WTC11 (cell line): ENCODE results near the gene PGLYRP3. TPM values are rescaled to one million over a fixed set of nuclear protein-coding genes. Genes with fewer than 3 reads are reported as not detected.

Source experiments
- ATAC-seq: fragments of 200-7000 bp; cut with Tn5 transposase; 2 replicates; pipeline ENCODE4 v1.10.0; 2021; ENCODE audit warnings: mild to moderate bottlenecking, moderate library complexity
- CTCF ChIA-PET: fragments of 300-600 bp; sonication (Branson Sonifier 250); formaldehyde crosslinking; loops from one replicate; lab custom pipeline; 2021; ENCODE audit warnings: antibody characterized with exemption; lab: Charles Lee
- POLR2A ChIA-PET: fragments of 350-600 bp; sonication (Branson Sonifier 250); formaldehyde crosslinking; loops from one replicate; lab custom pipeline; 2021; ENCODE audit warnings: antibody characterized with exemption; lab: Charles Lee
- DNase-seq: peaks from one replicate; pipeline ENCODE4 v3.0.0; 2021; ENCODE audit warnings: low spot score
- H3K27ac Mint-ChIP-seq: 2 replicates; pipeline ENCODE4 v1.8.0; 2021; ENCODE audit warnings: mixed read lengths
- H3K27me3 Mint-ChIP-seq: 2 replicates; pipeline ENCODE4 v1.8.0; 2021; ENCODE audit warnings: low read depth, mild to moderate bottlenecking, moderate library complexity, mixed read lengths
- H3K36me3 Mint-ChIP-seq: 2 replicates; pipeline ENCODE4 v1.8.0; 2021; ENCODE audit warnings: mixed read lengths
- H3K4me1 Mint-ChIP-seq: 2 replicates; pipeline ENCODE4 v1.8.0; 2022; ENCODE audit warnings: mixed read lengths
- H3K4me3 Mint-ChIP-seq: 2 replicates; pipeline ENCODE4 v1.8.0; 2021; ENCODE audit warnings: mild to moderate bottlenecking, moderate library complexity, mixed read lengths
- H3K9me3 Mint-ChIP-seq: 2 replicates; pipeline ENCODE4 v1.8.0; 2021; ENCODE audit warnings: mixed read lengths
- ATF1 ChIP-seq: sonication (generic); formaldehyde crosslinking; IDR thresholded peaks from 2 replicates; pipeline ENCODE4 v1.8.1; 2023; ENCODE audit warnings: mild to moderate bottlenecking, moderate library complexity, missing genetic modification reagents
- ETV6 ChIP-seq: sonication (generic); formaldehyde crosslinking; IDR thresholded peaks from 2 replicates; pipeline ENCODE4 v1.8.1; 2022; ENCODE audit warnings: mild to moderate bottlenecking, missing genetic modification reagents
- FOXK1 ChIP-seq: sonication (generic); formaldehyde crosslinking; IDR thresholded peaks from 2 replicates; pipeline ENCODE4 v1.8.0; 2022; ENCODE audit warnings: mild to moderate bottlenecking, moderate library complexity, missing genetic modification reagents
- IRF2 ChIP-seq: sonication (generic); formaldehyde crosslinking; IDR thresholded peaks from 2 replicates; pipeline ENCODE4 v1.8.0; 2022; ENCODE audit warnings: low read depth, missing genetic modification reagents, borderline replicate concordance
- JUN ChIP-seq: sonication (generic); formaldehyde crosslinking; IDR thresholded peaks from 2 replicates; pipeline ENCODE4 v1.8.0; 2023; ENCODE audit warnings: mild to moderate bottlenecking, missing genetic modification reagents
- MXD4 ChIP-seq: fragments of 250-450 bp; sonication (Bioruptor Pico); IDR thresholded peaks from 2 replicates; pipeline ENCODE4 v1.8.0; 2021; ENCODE audit warnings: mild to moderate bottlenecking, moderate library complexity, borderline replicate concordance
- NR3C1 ChIP-seq: sonication (generic); formaldehyde crosslinking; conservative IDR thresholded peaks from 2 replicates; pipeline ENCODE4 v1.8.1; 2023; ENCODE audit warnings: low read depth, mild to moderate bottlenecking, missing genetic modification reagents
- SMAD4 ChIP-seq: sonication (generic); formaldehyde crosslinking; IDR thresholded peaks from 2 replicates; pipeline ENCODE4 v1.8.0; 2022; ENCODE audit warnings: mild to moderate bottlenecking, missing genetic modification reagents
- SP1 ChIP-seq: sonication (generic); formaldehyde crosslinking; conservative IDR thresholded peaks from 2 replicates; pipeline ENCODE4 v1.8.1; 2022; ENCODE audit warnings: missing genetic modification reagents
- STAT6 ChIP-seq: sonication (generic); formaldehyde crosslinking; conservative IDR thresholded peaks from 2 replicates; pipeline ENCODE4 v1.8.1; 2023; ENCODE audit warnings: mild to moderate bottlenecking, low read depth, missing genetic modification reagents, moderate library complexity
- ZBTB43 ChIP-seq: sonication (generic); formaldehyde crosslinking; IDR thresholded peaks from 2 replicates; pipeline ENCODE4 v1.8.1; 2023; ENCODE audit warnings: mild to moderate bottlenecking, missing genetic modification reagents
- ZMAT4 ChIP-seq: fragments of 250-450 bp; sonication (Bioruptor Pico); IDR thresholded peaks from 2 replicates; pipeline ENCODE4 v1.9.0; 2021; ENCODE audit warnings: mild to moderate bottlenecking
- ZNF317 ChIP-seq: sonication (generic); formaldehyde crosslinking; IDR thresholded peaks from 2 replicates; pipeline ENCODE4 v1.8.1; 2023; ENCODE audit warnings: low read depth, mild to moderate bottlenecking, moderate library complexity, missing genetic modification reagents, borderline replicate concordance
- ZNF416 ChIP-seq: fragments of 250-450 bp; sonication (Bioruptor Pico); IDR thresholded peaks from 2 replicates; pipeline ENCODE4 v1.9.0; 2021; ENCODE audit warnings: mild to moderate bottlenecking, inconsistent platforms
- ZNF425 ChIP-seq: fragments of 250-450 bp; sonication (Bioruptor Pico); conservative IDR thresholded peaks from 2 replicates; pipeline ENCODE4 v1.9.0; 2021; ENCODE audit warnings: mild to moderate bottlenecking
- ZNF532 ChIP-seq: fragments of 250-450 bp; sonication (Bioruptor Pico); IDR thresholded peaks from 2 replicates; pipeline ENCODE4 v1.9.0; 2021; ENCODE audit warnings: mild to moderate bottlenecking, borderline replicate concordance
- total RNA-seq: library from RNA; stranded (reverse); gene quantifications from 3 replicates; pipeline ENCODE4 v1.2.3, GENCODE V29; 2021

Gene PGLYRP3
- total RNA-seq, 1 experiment from 2014 or later = not detected

- TF ChIP-seq STAT6 (no peak), ETV6 (CRISPR knock-in tag) (no peak), ZNF425 (CRISPR knock-in tag) (no peak), SMAD4 (CRISPR knock-in tag) (no peak), SP1 (CRISPR knock-in tag) (no peak)
Observed at GRCh38 chr1:153359241-153359640, 46.5 kb upstream of the PGLYRP3 start (continued).

- CTCF ChIA-PET = interaction anchor here (1.6 to 4.0 kb wide), 4 partner anchors 35 to 152 kb away, joined by 5 to 32 read pairs (median 6); no protein-coding TSS in a partner anchor
- H3K27me3 Mint-ChIP-seq = no peaks in the 10 kb centered on the region; the same call in 1 of the 2 replicates
- H3K27ac Mint-ChIP-seq = no peak overlapping the region
- ATAC-seq (no peak), DNase-seq (no peak)
- no peaks in the 10 kb centered on the region for H3K9me3 Mint-ChIP-seq
- no peak overlapping the region for H3K4me3 Mint-ChIP-seq
- POLR2A ChIA-PET = no interaction called here
- no peak for TF ChIP-seq MXD4 (CRISPR knock-in tag)
- TF ChIP-seq ZNF317 (CRISPR knock-in tag) = no peak
- TF ChIP-seq NR3C1 (CRISPR knock-in tag) = no peak
- no peak for TF ChIP-seq SMAD4 (CRISPR knock-in tag)
- TF ChIP-seq FOXK1 (CRISPR knock-in tag) = no peak
- no peak for TF ChIP-seq ZNF425 (CRISPR knock-in tag)
- no peak for TF ChIP-seq ATF1
- TF ChIP-seq ZBTB43 = no peak
- TF ChIP-seq JUN = no peak
- no peak for TF ChIP-seq ZNF532 (CRISPR knock-in tag)
- TF ChIP-seq IRF2 (CRISPR knock-in tag) = no peak
- no peak for TF ChIP-seq ZMAT4 (CRISPR knock-in tag)
- TF ChIP-seq ZNF416 (CRISPR knock-in tag) = no peak
- H3K36me3 Mint-ChIP-seq = no peaks in the 10 kb centered on the region
- peaks cover 6% of the 10 kb centered on the region; the same call in 1 of the 2 replicates for H3K4me1 Mint-ChIP-seq
Observed at GRCh38 chr1:153358691-153358975, 45.9 kb upstream of the PGLYRP3 start.
